Activated CD4-positive, alpha-beta T cell treated with anti-CD3 and anti-CD28 coated beads for 36 hours (primary cell): ENCODE measurements around the gene NUDT16L1. TPM values are rescaled to one million over a fixed set of nuclear protein-coding genes. Genes with fewer than 3 reads are reported as not detected.

Source experiments
- ATAC-seq: fragments of 200-7000 bp; cut with Tn5 transposase; one replicate; pipeline ENCODE4 v1.10.0; 2021; ENCODE audit warnings: mild to moderate bottlenecking, moderate library complexity
- CTCF ChIA-PET: fragments of 350-600 bp; sonication (Branson Sonifier 250); formaldehyde crosslinking; loops from one replicate; lab custom pipeline; 2021; ENCODE audit warnings: antibody characterized with exemption; lab: Charles Lee
- POLR2A ChIA-PET: fragments of 350-600 bp; sonication (Branson Sonifier 250); formaldehyde crosslinking; loops from one replicate; lab custom pipeline; 2021; ENCODE audit warnings: antibody characterized with exemption, inconsistent platforms; lab: Charles Lee
- DNase-seq: peaks from one replicate; pipeline ENCODE4 v3.0.0-alpha.2; 2020
- H3K27ac Mint-ChIP-seq: one replicate; pipeline ENCODE4 v1.8.0; 2021; ENCODE audit warnings: mixed read lengths
- H3K27me3 Mint-ChIP-seq: one replicate; pipeline ENCODE4 v1.8.0; 2021; ENCODE audit warnings: mixed read lengths
- H3K36me3 Mint-ChIP-seq: one replicate; pipeline ENCODE4 v1.8.0; 2021; ENCODE audit warnings: low read depth, mixed read lengths
- H3K4me1 Mint-ChIP-seq: one replicate; pipeline ENCODE4 v1.8.0; 2021; ENCODE audit warnings: mixed read lengths
- H3K4me3 Mint-ChIP-seq: one replicate; pipeline ENCODE4 v1.8.0; 2021; ENCODE audit warnings: mild to moderate bottlenecking, moderate library complexity, mixed read lengths
- H3K9me3 Mint-ChIP-seq: one replicate; pipeline ENCODE4 v1.8.0; 2021; ENCODE audit warnings: low read depth, mixed read lengths
- intact Hi-C, 2 experiments: fragments of 100-400 bp; cut with DNase I in 1 of 2; cut with micrococcal nuclease in 1 of 2; formaldehyde crosslinking; loops; one replicate each; pipeline versions ENCODE4 v1.14.2 to v1.15.1; 2022 to 2024; cut with DNase I, micrococcal nuclease
- total RNA-seq, 2 experiments: library from RNA; stranded (reverse); gene quantifications; one replicate each; pipeline ENCODE4 v1.2.3, GENCODE V29; 2021

NUDT16L1 gene
- total RNA-seq, 2 experiments from 2014 or later: 16.4 to 22.5 TPM

DNA sequence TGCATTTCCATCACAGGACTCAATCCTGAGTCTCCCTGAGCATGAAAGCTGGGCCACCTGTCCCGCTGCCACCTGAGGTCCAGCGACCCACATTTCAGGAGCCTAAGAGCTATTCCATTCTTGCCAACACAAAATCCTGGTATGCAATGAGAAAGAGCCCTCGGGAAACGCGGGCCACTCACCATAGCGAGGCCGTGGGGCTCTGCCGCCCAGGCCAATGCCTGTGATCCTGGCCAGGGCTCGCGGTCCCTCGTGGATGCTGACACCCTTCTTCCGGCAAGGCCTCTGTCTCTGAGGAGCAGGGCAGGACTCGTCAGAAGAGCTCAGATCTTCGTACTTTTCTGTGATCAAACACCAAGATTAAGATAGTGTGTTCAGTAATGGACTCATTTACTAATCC is 11.6 kb downstream of the NUDT16L1 start:
- ChIA-PET CTCF (interaction anchor here (1.1 kb wide), 1 partner anchor 156 kb away, joined by 3 read pairs; no protein-coding TSS in a partner anchor), POLR2A (no interaction called here)
- H3K9me3 Mint-ChIP-seq: no peaks in the 10 kb centered on the region
- ATAC-seq (no peak), DNase-seq (no peak)
- no peak overlapping the region for H3K4me3 Mint-ChIP-seq
- no peak overlapping the region for H3K27ac Mint-ChIP-seq
- peaks cover 21% of the 10 kb centered on the region for H3K36me3 Mint-ChIP-seq
- peaks cover 5% of the 10 kb centered on the region for H3K4me1 Mint-ChIP-seq
- intact Hi-C loops: no loop called here
- H3K27me3 Mint-ChIP-seq: no peaks in the 10 kb centered on the region

GRCh38 chr16:4706871-4707270 is 13.5 kb downstream of the NUDT16L1 start:
- ChIA-PET POLR2A (interaction anchor here (0.6 kb wide), 2 partner anchors 30 to 182 kb away, joined by 3 to 6 read pairs; no protein-coding TSS in a partner anchor), CTCF (interaction anchor here (1.0 kb wide), 1 partner anchor 65 kb away, joined by 3 read pairs; no protein-coding TSS in a partner anchor)
- no peak for ATAC-seq
- no peak for DNase-seq
- Mint-ChIP-seq H3K27me3 (no peaks in the 10 kb centered on the region), H3K27ac (no peak overlapping the region), H3K9me3 (no peaks in the 10 kb centered on the region), H3K36me3 (peaks cover 24% of the 10 kb centered on the region), H3K4me1 (no peaks in the 10 kb centered on the region), H3K4me3 (no peak overlapping the region)
- intact Hi-C loops: no loop called here

DNA sequence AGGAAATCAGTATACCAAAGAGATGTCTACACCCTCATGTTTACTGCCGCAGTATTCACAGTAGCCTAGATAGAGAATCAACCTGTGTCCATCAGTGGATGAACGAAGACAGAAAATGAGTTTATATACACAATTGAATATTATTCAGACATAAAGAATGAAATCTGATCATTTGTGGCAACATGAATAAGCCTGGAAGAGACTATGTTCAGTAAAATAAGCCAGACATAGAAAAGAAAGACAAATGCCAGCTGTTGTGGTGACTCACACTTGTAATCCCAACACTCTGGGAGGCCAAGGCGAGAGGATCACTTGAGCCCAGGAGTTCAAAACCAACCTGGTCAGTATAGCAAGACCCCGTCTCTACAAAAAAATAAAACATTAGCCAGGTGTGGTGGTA is 16.1 kb downstream of the NUDT16L1 start:
- intact Hi-C loops: no loop called here
- CTCF ChIA-PET: interaction anchor here (0.7 to 1.5 kb wide), 2 partner anchors 14 to 411 kb away, joined by 4 to 5 read pairs; no protein-coding TSS in a partner anchor
- Mint-ChIP-seq H3K27ac (no peak overlapping the region), H3K4me3 (no peak overlapping the region), H3K36me3 (peaks cover 26% of the 10 kb centered on the region), H3K27me3 (no peaks in the 10 kb centered on the region), H3K9me3 (no peaks in the 10 kb centered on the region), H3K4me1 (no peaks in the 10 kb centered on the region)
- no peak for ATAC-seq
- POLR2A ChIA-PET: no interaction called here
- DNase-seq: no peak

GRCh38 chr16:4713663-4714501 is 20.5 kb downstream of the NUDT16L1 start:
- H3K27me3 Mint-ChIP-seq: no peaks in the 10 kb centered on the region
- intact Hi-C loops: no loop called here
- ChIA-PET CTCF (interaction anchor here (0.6 to 1.0 kb wide), 2 partner anchors 25 to 98 kb away, joined by 3 read pairs; no protein-coding TSS in a partner anchor), POLR2A (no interaction called here)
- ATAC-seq (no peak), DNase-seq (no peak)
- H3K4me3 Mint-ChIP-seq: no peak overlapping the region
- no peaks in the 10 kb centered on the region for H3K9me3 Mint-ChIP-seq
- no peak overlapping the region for H3K27ac Mint-ChIP-seq
- peaks cover 19% of the 10 kb centered on the region for H3K36me3 Mint-ChIP-seq
- H3K4me1 Mint-ChIP-seq: no peaks in the 10 kb centered on the region

DNA sequence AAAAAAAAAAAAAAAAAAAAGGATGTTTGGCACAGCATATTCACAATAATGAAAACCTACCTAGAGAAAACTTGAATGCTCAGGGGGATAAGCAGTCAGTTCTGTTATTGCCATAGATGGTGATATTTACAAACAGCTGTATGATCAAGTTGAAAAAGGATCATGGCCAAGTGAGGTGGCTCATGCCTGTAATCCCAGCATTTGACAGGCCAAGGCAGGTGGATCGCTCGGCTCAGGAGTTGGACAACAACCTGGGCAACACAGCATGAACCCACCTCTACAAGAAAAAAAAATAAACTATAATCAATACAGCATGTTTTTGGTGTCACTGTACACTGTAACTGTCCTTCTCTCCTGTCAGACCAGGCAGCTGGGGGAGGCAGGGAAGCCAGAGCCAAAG is 21.6 kb downstream of the NUDT16L1 start:
- DNase-seq (no peak), ATAC-seq (no peak)
- ChIA-PET CTCF (no interaction called here), POLR2A (no interaction called here)
- intact Hi-C loops: no loop called here
- Mint-ChIP-seq H3K27me3 (no peaks in the 10 kb centered on the region), H3K4me3 (no peak overlapping the region), H3K27ac (no peak overlapping the region), H3K9me3 (no peaks in the 10 kb centered on the region), H3K36me3 (peaks cover 13% of the 10 kb centered on the region), H3K4me1 (no peaks in the 10 kb centered on the region)

GRCh38 chr16:4718466-4718865 is 25.1 kb downstream of the NUDT16L1 start:
- Mint-ChIP-seq H3K36me3 (peaks cover 10% of the 10 kb centered on the region), H3K9me3 (no peaks in the 10 kb centered on the region), H3K4me3 (no peak overlapping the region), H3K27ac (no peak overlapping the region), H3K4me1 (no peaks in the 10 kb centered on the region), H3K27me3 (no peaks in the 10 kb centered on the region)
- DNase-seq: no peak
- ChIA-PET POLR2A (no interaction called here), CTCF (interaction anchor here (0.6 kb wide), 1 partner anchor 19 kb away, joined by 3 read pairs; no protein-coding TSS in a partner anchor)
- intact Hi-C loops: no loop called here
- no peak for ATAC-seq

- no peak overlapping the region for H3K27ac Mint-ChIP-seq
- DNase-seq (no peak), ATAC-seq (no peak)
- intact Hi-C loops: no loop called here
- no peaks in the 10 kb centered on the region for H3K4me1 Mint-ChIP-seq
- no peaks in the 10 kb centered on the region for H3K9me3 Mint-ChIP-seq
- no peaks in the 10 kb centered on the region for H3K27me3 Mint-ChIP-seq
- H3K4me3 Mint-ChIP-seq: no peak overlapping the region
- POLR2A ChIA-PET: no interaction called here
- peaks cover 14% of the 10 kb centered on the region for H3K36me3 Mint-ChIP-seq
- CTCF ChIA-PET: interaction anchor here (1.4 kb wide), 1 partner anchor 100 kb away, joined by 3 read pairs; no protein-coding TSS in a partner anchor
Measured at GRCh38 chr16:4723071-4723767, 29.9 kb downstream of the NUDT16L1 start.

- POLR2A ChIA-PET: no interaction called here
- CTCF ChIA-PET: interaction anchor here (1.4 kb wide), 1 partner anchor 101 kb away, joined by 3 read pairs; no protein-coding TSS in a partner anchor
- H3K27me3 Mint-ChIP-seq: no peaks in the 10 kb centered on the region
- peaks cover 22% of the 10 kb centered on the region for H3K36me3 Mint-ChIP-seq
- intact Hi-C loops: no loop called here
- ATAC-seq: no peak
- no peaks in the 10 kb centered on the region for H3K9me3 Mint-ChIP-seq
- no peaks in the 10 kb centered on the region for H3K4me1 Mint-ChIP-seq
- DNase-seq: no peak
- no peak overlapping the region for H3K4me3 Mint-ChIP-seq
- H3K27ac Mint-ChIP-seq: no peak overlapping the region
Measured at GRCh38 chr16:4724661-4725270, 31.4 kb downstream of the NUDT16L1 start.

GRCh38 chr16:4726616-4727015 is 33.3 kb downstream of the NUDT16L1 start:
- Mint-ChIP-seq H3K4me1 (no peaks in the 10 kb centered on the region), H3K36me3 (peaks cover 25% of the 10 kb centered on the region), H3K27ac (no peak overlapping the region), H3K9me3 (no peaks in the 10 kb centered on the region), H3K27me3 (no peaks in the 10 kb centered on the region), H3K4me3 (no peak overlapping the region)
- POLR2A ChIA-PET: no interaction called here
- CTCF ChIA-PET: no interaction called here
- intact Hi-C loops: no loop called here
- no peak for ATAC-seq
- no peak for DNase-seq

- H3K9me3 Mint-ChIP-seq: no peaks in the 10 kb centered on the region
- H3K4me3 Mint-ChIP-seq: no peak overlapping the region
- H3K36me3 Mint-ChIP-seq: peaks cover 18% of the 10 kb centered on the region
- DNase-seq (no peak), ATAC-seq (no peak)
- intact Hi-C loops: no loop called here
- H3K4me1 Mint-ChIP-seq: peaks cover 7% of the 10 kb centered on the region
- ChIA-PET POLR2A (no interaction called here), CTCF (interaction anchor here (0.6 kb wide), 1 partner anchor 11 kb away, joined by 4 read pairs; no protein-coding TSS in a partner anchor)
- no peaks in the 10 kb centered on the region for H3K27me3 Mint-ChIP-seq
- no peak overlapping the region for H3K27ac Mint-ChIP-seq
Measured at GRCh38 chr16:4728676-4729075, 35.3 kb downstream of the NUDT16L1 start.

GRCh38 chr16:4729876-4730275 is 36.5 kb downstream of the NUDT16L1 start:
- H3K36me3 Mint-ChIP-seq: peaks cover 18% of the 10 kb centered on the region
- intact Hi-C loops: no loop called here
- peaks cover 7% of the 10 kb centered on the region for H3K4me1 Mint-ChIP-seq
- ATAC-seq (no peak), DNase-seq (no peak)
- no peaks in the 10 kb centered on the region for H3K9me3 Mint-ChIP-seq
- H3K27ac Mint-ChIP-seq: no peak overlapping the region
- H3K27me3 Mint-ChIP-seq: no peaks in the 10 kb centered on the region
- CTCF ChIA-PET: interaction anchor here (0.5 kb wide), 1 partner anchor 9 kb away, joined by 3 read pairs; no protein-coding TSS in a partner anchor
- no peak overlapping the region for H3K4me3 Mint-ChIP-seq
- POLR2A ChIA-PET: interaction anchor here (0.5 kb wide), 1 partner anchor 24 kb away, joined by 3 read pairs; no protein-coding TSS in a partner anchor
